Mononuclear cell (primary cell): ENCODE results near the gene PAX7. TPM values are rescaled to one million over a fixed set of nuclear protein-coding genes. Genes with fewer than 3 reads are reported as not detected.

Source experiments
- H3K27me3 ChIP-seq: 2 replicates; pipeline ENCODE4 v1.6.0; 2011; ENCODE audit warnings: low read length, control low read depth; ENCODE audit not compliant: insufficient read depth
- H3K4me1 ChIP-seq: 2 replicates; pipeline ENCODE4 v1.5.1; 2011; ENCODE audit warnings: mild to moderate bottlenecking, low read length, control low read depth; ENCODE audit not compliant: insufficient read depth
- H3K4me3 ChIP-seq: 2 replicates; pipeline ENCODE4 v1.5.1; 2011; ENCODE audit warnings: mild to moderate bottlenecking, low read length, moderate library complexity
- H3K9me3 ChIP-seq: 2 replicates; pipeline ENCODE4 v1.5.1; 2011; ENCODE audit warnings: low read depth, mild to moderate bottlenecking, control low read depth, low read length
- total RNA-seq: library from RNA; depleted of rRNA; stranded (reverse); fragments of >200 nt; gene quantifications from one replicate; pipeline ENCODE4 v1.2.3, GENCODE V29; 2012

Gene PAX7
- total RNA-seq, 1 donor = not detected

DNA sequence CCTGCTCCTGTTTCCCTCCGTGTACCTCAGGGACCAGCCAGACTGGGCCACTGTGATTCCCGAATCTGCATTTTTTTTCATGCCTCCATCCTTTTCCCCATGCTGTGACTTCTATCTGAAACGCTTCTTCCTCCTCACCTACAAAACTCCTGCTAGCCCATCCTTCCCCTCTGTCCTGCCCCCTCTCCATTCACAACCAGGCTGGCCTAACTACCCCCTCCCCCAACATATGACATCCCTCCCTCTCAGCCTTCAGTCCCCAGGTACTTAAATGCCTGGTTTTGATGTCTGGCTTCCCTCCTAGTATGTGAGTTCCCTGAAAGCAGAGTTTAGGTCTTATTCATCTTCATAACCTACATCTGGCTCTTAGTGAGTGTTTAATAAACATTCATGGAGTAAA, 146.1 kb downstream of the PAX7 start:
- Histone ChIP-seq H3K4me1 (no peaks in the 10 kb centered on the region), H3K9me3 (no peaks in the 10 kb centered on the region), H3K4me3 (no peak overlapping the region), H3K27me3 (no peaks in the 10 kb centered on the region)

DNA sequence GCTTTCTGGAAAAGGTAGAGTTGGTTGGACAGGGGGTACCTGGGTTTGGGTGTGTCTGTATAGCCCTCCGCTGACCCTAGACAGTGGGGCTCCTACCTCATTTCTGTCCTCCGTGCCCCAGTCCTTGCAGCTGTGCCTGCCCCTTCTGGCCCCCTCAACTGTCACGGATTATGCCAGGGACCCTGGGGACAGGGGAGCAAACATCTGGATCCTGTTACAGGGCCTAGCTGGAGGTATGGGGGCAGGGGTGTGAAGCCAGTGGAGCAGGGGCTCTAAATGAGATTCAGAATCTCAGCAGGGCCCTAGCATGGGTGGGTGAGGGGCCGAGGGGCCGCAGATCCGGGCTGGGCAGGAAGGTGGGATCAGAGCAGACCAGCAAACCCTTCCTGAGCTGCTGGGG, 147.8 kb downstream of the PAX7 start:
- Histone ChIP-seq H3K9me3 (no peaks in the 10 kb centered on the region), H3K27me3 (no peaks in the 10 kb centered on the region), H3K4me1 (no peaks in the 10 kb centered on the region), H3K4me3 (no peak overlapping the region)

DNA sequence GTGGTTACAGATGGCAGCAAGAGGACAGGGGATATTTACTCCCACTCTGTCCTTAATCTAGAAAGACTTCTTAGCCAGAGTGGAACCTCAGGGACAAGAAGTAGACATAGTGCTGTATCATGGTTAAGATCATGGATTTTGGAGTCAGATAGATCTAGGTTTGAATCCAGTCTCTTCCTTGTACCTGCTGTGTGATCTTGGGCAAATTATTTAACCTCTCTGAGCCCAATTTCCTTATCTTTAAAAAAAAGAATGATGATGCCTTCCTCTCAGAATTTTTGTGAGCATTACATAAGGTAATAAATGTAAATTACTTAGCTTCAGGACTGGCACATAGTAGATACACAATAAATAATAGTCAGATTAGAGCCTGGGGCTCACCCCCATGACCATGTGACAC, 150.4 kb downstream of the PAX7 start:
- H3K4me1 ChIP-seq = no peaks in the 10 kb centered on the region
- peaks cover 2% of the 10 kb centered on the region for H3K27me3 ChIP-seq
- H3K4me3 ChIP-seq = no peak overlapping the region
- H3K9me3 ChIP-seq = no peaks in the 10 kb centered on the region

DNA sequence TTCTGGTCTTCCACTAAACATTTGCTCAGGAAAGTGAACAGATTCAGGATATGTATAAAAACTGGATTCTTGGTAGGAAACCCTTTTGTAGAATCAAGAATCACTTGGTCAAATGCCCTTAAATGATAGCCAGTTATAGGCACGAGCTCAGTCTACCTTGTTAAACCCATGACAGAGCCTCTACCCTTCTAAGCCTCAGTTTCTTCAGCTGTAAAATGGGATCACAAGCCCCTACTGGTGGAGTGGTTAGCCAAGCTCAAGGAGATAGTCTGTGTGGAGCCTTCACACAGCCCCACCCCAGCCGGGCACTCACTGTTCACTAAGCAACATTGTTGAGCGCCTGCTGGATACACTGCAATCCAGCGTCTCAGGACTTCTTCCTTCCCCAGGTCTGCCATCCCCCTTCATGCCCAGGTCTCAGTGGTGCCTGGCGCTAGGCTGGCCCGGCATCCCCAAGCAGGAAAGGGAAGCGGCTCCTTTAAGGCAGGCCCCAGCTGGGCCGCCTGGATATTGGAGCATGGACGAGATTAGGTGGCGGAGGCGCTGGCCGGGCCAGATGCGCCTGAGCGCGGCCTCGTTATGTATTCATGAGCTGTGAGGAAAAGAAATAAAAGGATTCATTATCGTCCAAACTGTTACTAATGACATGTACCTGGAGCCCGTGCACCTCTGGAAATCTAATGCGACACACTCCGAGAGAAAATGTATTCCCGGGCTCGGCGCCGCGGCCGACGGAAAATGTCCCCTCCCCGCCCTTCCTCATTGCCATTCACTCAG, 153.2 kb downstream of the PAX7 start:
- Histone ChIP-seq H3K27me3 (peaks cover 2% of the 10 kb centered on the region), H3K4me3 (no peak overlapping the region), H3K4me1 (no peaks in the 10 kb centered on the region)

DNA sequence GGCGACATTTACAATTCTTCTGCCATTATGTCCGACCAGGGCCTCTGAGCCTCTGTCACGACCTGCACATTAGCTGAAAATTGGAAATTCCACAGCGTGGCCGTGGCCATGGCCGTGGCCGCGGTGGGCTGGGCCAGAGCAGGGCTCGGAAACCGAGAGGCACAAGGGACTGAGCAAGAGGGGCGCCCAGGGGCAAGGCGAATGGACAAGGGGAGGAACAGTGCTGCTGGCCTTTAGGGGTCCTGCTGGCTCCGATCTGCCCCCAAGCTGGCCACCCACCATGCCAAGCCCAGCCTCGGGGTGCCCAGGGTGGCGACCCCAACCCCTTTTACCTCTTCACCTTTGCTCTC, 153.8 kb downstream of the PAX7 start:
- Histone ChIP-seq H3K4me3 (no peak overlapping the region), H3K4me1 (no peaks in the 10 kb centered on the region), H3K9me3 (no peaks in the 10 kb centered on the region), H3K27me3 (peaks cover 2% of the 10 kb centered on the region)

More for the DNA sequence above, 153.2 kb downstream of the PAX7 start:
- H3K9me3 ChIP-seq = no peaks in the 10 kb centered on the region

DNA sequence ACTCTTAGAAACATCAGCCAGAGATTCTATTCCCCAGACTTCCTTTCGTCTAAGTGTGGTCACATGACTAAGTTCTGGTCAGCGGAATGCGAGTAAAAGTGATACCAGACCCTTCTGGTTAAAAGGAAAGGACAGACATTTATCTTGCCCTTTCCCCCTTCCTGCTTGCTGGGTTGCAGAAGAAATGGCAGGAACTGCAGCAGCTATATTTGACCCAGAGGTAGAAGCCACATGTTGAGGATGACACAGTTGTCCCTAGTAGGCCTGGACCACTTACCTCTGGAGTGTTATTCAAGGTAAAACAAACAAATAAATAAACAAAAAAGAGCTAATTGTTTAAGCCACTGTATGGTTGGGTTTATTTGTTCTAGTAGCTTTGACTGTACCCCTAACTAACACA, 155.5 kb downstream of the PAX7 start:
- H3K4me1 ChIP-seq = no peaks in the 10 kb centered on the region
- H3K9me3 ChIP-seq = no peaks in the 10 kb centered on the region
- no peak overlapping the region for H3K4me3 ChIP-seq
- peaks cover 2% of the 10 kb centered on the region for H3K27me3 ChIP-seq

DNA sequence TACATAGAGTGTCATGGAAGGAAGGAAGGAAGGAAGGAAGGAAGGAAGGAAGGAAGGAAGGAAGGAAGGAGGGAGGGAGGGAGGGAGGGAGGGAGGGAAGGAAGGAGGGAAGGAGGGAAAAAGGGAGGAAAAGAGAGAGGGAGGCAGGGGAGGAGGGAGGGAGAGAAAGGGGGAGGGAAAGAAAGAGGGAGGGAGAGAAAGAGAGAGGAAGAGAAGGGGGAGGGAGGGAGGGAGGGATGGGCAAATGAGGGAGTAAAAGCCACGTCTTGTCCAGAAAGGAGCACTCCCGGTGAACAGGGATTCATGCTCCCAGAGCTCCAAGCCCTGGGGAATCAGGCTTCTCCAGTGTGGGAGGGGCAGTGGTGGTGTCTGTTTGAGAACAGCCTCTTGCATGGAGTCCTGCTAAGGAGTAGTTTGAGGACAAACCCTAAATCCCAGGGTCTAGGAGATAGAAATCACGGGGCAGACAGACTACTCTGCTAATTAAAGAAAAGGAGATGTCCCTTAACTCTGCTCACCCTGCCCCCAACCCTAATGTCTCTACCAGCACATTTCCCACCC, 157.3 kb downstream of the PAX7 start:
- Histone ChIP-seq H3K27me3 (peaks cover 2% of the 10 kb centered on the region), H3K4me3 (no peak overlapping the region), H3K9me3 (no peaks in the 10 kb centered on the region), H3K4me1 (no peaks in the 10 kb centered on the region)

DNA sequence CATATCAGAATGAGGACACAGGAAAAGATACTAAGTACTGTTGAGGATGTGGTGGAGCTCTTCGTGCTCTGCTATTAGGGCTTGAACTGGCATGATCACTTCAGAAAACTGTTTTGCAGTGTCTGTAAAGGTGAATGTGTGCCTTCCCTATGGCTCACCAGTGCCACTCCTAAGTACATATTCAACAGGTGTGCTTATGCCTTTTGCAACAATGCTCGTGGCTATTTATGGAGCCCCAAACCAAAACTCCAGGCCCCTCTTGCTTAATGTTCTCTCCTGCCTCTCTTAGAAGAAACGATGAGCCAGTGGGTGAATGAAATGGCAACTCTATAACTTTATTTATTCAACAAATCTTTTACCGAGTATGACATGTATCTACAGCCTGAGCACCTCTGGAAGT, 158.6 kb downstream of the PAX7 start:
- Histone ChIP-seq H3K4me1 (no peaks in the 10 kb centered on the region), H3K27me3 (peaks cover 2% of the 10 kb centered on the region), H3K9me3 (no peaks in the 10 kb centered on the region), H3K4me3 (no peak overlapping the region)

DNA sequence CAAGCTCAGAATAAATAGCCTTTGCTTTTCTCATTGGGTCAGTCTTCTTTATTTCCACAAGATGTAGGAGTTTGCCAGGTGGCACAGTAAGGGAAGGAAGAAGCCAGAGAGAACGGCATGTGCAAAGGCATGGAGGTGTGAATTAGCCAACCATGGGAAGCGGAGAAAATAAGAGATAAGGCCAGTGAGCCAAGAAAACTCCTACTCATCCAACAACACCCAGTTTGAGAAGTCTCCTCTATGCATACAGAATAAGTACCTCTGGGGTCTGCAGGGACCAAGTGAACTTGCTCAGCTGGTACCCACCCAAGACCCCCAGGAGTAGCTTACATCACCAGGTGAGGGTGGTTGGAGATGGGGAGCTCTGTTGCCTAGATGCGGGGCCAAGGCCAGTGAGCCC, 162.1 kb downstream of the PAX7 start:
- Histone ChIP-seq H3K9me3 (no peaks in the 10 kb centered on the region), H3K27me3 (no peaks in the 10 kb centered on the region), H3K4me1 (no peaks in the 10 kb centered on the region), H3K4me3 (no peak overlapping the region)

DNA sequence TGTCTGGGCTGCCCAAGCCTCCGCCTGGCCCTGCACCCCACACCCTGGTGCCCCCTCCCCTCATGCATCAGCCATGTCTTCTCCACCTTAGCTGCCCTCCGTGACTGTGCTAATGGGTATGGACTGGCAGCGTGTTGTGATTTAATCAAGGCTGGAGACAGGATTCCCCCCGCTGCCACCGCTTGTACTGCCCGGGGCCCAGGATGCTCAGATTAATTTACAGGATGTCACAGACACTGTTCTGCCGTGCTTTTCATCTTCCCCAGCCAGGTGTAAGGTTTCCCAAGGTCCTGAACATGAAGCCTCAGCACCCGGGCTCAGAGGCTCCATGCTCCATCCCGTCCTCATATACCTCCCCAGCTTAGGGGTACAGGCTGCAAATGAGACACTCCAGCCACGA, 162.5 kb downstream of the PAX7 start:
- Histone ChIP-seq H3K4me3 (no peak overlapping the region), H3K9me3 (no peaks in the 10 kb centered on the region), H3K4me1 (no peaks in the 10 kb centered on the region), H3K27me3 (no peaks in the 10 kb centered on the region)

DNA sequence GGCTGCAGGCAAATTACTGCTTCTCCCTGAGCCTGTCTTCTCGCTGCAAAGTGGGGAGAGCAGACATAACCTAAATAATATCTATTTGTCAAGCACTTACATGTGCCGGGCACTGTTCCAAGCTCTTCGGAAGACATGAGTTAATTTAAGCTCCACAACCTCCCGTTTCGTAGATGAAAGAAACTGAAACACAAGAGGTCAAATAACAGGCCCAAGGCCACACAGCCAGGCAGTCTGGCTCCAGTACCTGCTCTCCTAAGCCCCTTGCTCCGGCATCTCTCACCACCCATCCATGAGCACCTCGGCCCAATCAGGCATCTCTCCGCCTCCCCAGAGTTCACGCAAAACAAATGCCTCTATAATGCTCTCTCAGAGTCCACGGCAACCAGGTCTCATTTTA, 163.4 kb downstream of the PAX7 start:
- H3K9me3 ChIP-seq = no peaks in the 10 kb centered on the region
- no peak overlapping the region for H3K4me3 ChIP-seq
- no peaks in the 10 kb centered on the region for H3K27me3 ChIP-seq
- no peaks in the 10 kb centered on the region for H3K4me1 ChIP-seq

DNA sequence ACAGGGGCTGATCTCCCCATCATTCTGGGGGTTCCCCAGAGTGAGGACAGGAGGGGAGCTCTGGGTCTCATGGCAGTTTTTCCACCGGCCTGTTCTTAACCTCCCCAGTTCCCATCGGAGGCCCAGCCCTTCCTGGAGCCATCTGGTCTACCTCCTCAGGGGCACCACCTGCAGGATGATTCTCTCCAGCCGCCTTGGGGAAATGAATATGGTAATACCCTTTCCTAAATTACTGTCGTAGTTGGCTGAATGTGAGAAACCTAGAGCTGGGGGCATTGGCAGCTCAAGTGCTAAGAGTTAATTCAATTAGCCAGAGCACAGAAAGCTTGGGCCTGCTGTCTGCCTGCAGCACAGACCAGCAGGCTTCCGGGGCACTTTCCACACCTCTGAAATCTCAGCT, 163.9 kb downstream of the PAX7 start:
- H3K4me1 ChIP-seq = no peaks in the 10 kb centered on the region
- no peaks in the 10 kb centered on the region for H3K27me3 ChIP-seq
- H3K4me3 ChIP-seq = no peak overlapping the region
- H3K9me3 ChIP-seq = no peaks in the 10 kb centered on the region

DNA sequence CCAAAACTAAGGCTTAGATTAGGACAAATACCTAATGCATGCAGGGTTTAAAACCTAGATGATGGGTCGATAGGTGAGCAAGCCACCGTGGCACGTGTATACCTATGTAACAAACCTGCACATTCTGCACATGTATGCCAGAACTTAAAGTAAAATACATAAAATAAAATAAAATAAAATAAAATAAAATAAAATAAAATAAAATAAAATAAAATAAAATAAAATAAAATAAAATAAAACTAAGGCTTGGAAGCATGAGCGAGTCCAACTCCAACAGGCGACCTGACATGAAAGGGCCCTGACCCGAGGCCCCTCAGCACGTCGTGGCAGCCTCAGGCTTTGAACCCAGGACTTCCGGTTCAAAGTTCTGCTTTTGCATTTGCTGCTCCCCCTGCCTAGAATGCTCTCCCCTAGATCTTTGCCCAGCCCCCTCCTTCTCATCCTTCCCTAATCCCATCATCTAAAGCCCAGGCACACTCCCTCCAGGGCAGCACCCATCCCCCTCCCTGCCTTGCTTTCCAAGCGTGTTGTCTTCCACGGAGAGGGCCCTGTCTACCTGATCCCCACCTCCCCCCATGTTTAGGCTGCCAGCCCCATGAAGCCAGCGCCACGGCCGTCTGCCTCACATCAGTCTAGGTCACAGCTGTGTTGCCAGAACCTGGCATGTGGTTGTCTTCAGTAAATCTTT, 164.5 kb downstream of the PAX7 start:
- H3K27me3 ChIP-seq = no peaks in the 10 kb centered on the region
- no peaks in the 10 kb centered on the region for H3K4me1 ChIP-seq
- no peak overlapping the region for H3K4me3 ChIP-seq
- H3K9me3 ChIP-seq = no peaks in the 10 kb centered on the region

DNA sequence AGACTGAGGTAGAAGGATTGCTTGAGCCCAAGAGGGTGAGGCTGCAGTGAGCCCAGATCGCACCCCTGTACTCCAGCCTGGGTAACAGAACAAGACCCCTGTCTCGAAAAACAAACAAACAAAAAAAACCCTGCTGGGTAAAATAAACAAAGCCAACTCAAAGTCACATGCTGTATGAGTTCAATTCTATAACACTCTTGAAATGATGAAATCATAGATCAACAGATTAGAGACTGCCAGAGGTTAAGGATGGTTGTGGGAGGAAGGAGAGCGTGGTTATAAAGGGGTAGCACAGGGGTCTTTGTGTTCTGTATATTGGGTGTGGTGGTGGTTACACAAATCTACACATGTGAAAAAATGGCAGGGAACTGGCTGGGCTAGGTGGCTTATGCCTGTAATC, 166.3 kb downstream of the PAX7 start:
- no peak overlapping the region for H3K4me3 ChIP-seq

More for the DNA sequence above, 166.3 kb downstream of the PAX7 start:
- Histone ChIP-seq H3K9me3 (no peaks in the 10 kb centered on the region), H3K27me3 (no peaks in the 10 kb centered on the region), H3K4me1 (no peaks in the 10 kb centered on the region)
